Ishikawa (cell line): ENCODE results near the gene APBB3.

Experiments used
- CREB1 ChIP-seq: IDR thresholded peaks from 2 replicates; pipeline ENCODE4 v1.6.1; 2012; ENCODE audit warnings: low read depth
- EGR1 ChIP-seq: IDR thresholded peaks from 2 replicates; pipeline ENCODE4 v1.6.1; 2012
- EP300 ChIP-seq: IDR thresholded peaks from 2 replicates; pipeline ENCODE4 v1.6.1; 2012; ENCODE audit warnings: borderline replicate concordance
- RAD21 ChIP-seq: IDR thresholded peaks from 2 replicates; pipeline ENCODE4 v1.6.1; 2012; ENCODE audit warnings: low read depth
- TAF1 ChIP-seq: IDR thresholded peaks from 2 replicates; pipeline ENCODE4 v1.6.1; 2012; ENCODE audit warnings: low read depth, mild to moderate bottlenecking
- YY1 ChIP-seq: IDR thresholded peaks from 2 replicates; pipeline ENCODE4 v1.6.1; 2012; ENCODE audit warnings: low read depth
- TF ChIP-seq, protein P1 (sequence below): IDR thresholded peaks from 2 replicates; pipeline ENCODE4 v1.6.1; 2012; ENCODE audit warnings: low read depth, mild to moderate bottlenecking
- TF ChIP-seq, protein P2 (sequence below): IDR thresholded peaks from 2 replicates; pipeline ENCODE4 v1.6.1; 2012

GRCh38 chr5:140558542-140558941, 5.9 kb downstream of the APBB3 start:
- TF ChIP-seq, protein P1, sequence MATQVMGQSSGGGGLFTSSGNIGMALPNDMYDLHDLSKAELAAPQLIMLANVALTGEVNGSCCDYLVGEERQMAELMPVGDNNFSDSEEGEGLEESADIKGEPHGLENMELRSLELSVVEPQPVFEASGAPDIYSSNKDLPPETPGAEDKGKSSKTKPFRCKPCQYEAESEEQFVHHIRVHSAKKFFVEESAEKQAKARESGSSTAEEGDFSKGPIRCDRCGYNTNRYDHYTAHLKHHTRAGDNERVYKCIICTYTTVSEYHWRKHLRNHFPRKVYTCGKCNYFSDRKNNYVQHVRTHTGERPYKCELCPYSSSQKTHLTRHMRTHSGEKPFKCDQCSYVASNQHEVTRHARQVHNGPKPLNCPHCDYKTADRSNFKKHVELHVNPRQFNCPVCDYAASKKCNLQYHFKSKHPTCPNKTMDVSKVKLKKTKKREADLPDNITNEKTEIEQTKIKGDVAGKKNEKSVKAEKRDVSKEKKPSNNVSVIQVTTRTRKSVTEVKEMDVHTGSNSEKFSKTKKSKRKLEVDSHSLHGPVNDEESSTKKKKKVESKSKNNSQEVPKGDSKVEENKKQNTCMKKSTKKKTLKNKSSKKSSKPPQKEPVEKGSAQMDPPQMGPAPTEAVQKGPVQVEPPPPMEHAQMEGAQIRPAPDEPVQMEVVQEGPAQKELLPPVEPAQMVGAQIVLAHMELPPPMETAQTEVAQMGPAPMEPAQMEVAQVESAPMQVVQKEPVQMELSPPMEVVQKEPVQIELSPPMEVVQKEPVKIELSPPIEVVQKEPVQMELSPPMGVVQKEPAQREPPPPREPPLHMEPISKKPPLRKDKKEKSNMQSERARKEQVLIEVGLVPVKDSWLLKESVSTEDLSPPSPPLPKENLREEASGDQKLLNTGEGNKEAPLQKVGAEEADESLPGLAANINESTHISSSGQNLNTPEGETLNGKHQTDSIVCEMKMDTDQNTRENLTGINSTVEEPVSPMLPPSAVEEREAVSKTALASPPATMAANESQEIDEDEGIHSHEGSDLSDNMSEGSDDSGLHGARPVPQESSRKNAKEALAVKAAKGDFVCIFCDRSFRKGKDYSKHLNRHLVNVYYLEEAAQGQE, result no peak
- TF ChIP-seq, protein P2, sequence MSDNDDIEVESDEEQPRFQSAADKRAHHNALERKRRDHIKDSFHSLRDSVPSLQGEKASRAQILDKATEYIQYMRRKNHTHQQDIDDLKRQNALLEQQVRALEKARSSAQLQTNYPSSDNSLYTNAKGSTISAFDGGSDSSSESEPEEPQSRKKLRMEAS, result no peak
- no peak for TF ChIP-seq YY1
- no peak for TF ChIP-seq EP300
- TF ChIP-seq CREB1, result no peak
- TF ChIP-seq RAD21, result no peak
- TF ChIP-seq EGR1, result no peak
- TF ChIP-seq TAF1, result no peak
